ENCODE data around the gene SLC38A5. TPM values are rescaled to one million over a fixed set of nuclear protein-coding genes. Genes with fewer than 3 reads are reported as not detected.

Gene SLC38A5
- polyA plus RNA-seq, 2 of the 4 experiments (the other 2 are of a cell fraction), result 0.32 to 0.36 TPM

DNA sequence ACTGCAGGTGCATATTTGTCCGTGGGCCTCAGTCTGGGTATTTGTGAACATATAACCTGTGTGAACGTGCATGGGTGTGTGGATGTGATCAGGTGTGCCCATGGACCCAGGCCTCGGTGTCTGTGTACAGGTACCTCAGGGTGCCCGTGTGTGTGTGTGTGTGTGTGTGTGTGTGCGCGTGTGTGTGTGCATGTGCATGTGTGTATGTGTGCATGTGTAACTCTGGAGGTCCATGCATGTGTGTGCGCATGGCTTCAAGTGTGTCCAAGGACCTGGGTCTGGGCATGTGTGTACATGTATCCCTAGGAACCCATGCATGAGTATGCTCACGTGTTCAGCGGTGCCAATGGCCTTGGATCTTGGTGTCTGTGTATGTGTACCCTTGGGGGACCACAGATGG lies 21.7 kb upstream of the SLC38A5 start:
- DNase-seq (ENCODE audit: low read depth in 1 of 2, low spot score in 1 of 2) (no peak), FAIRE-seq (peak; percentile 61), ATAC-seq (no peak)
- TF ChIP-seq SMC3 (IDR thresholded peaks at IDR 0.05), result no peak
- no peak for TF ChIP-seq EHF (CRISPR knock-in tag; IDR thresholded peaks at IDR 0.05)
- no peak for TF ChIP-seq CBX2 (IDR thresholded peaks at IDR 0.05; ENCODE audit: borderline replicate concordance, low read depth)
- no peak for TF ChIP-seq ESRRA (IDR thresholded peaks at IDR 0.05; ENCODE audit: borderline replicate concordance, low read length)
- TF ChIP-seq, protein P1, sequence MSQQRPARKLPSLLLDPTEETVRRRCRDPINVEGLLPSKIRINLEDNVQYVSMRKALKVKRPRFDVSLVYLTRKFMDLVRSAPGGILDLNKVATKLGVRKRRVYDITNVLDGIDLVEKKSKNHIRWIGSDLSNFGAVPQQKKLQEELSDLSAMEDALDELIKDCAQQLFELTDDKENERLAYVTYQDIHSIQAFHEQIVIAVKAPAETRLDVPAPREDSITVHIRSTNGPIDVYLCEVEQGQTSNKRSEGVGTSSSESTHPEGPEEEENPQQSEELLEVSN (IDR thresholded peaks at IDR 0.05; ENCODE audit: borderline replicate concordance, low read depth), result no peak
- TF ChIP-seq, protein P2, sequence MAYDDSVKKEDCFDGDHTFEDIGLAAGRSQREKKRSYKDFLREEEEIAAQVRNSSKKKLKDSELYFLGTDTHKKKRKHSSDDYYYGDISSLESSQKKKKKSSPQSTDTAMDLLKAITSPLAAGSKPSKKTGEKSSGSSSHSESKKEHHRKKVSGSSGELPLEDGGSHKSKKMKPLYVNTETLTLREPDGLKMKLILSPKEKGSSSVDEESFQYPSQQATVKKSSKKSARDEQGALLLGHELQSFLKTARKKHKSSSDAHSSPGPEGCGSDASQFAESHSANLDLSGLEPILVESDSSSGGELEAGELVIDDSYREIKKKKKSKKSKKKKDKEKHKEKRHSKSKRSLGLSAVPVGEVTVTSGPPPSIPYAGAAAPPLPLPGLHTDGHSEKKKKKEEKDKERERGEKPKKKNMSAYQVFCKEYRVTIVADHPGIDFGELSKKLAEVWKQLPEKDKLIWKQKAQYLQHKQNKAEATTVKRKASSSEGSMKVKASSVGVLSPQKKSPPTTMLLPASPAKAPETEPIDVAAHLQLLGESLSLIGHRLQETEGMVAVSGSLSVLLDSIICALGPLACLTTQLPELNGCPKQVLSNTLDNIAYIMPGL (CRISPR knock-in tag; IDR thresholded peaks at IDR 0.05; ENCODE audit: borderline replicate concordance), result no peak
- no peak for TF ChIP-seq CEBPB (IDR thresholded peaks at IDR 0.05)
- CTCF ChIA-PET, result no interaction called here
- H3K9me3 ChIP-seq, result no peaks in the 10 kb centered on the region
- POLR2A ChIA-PET, result no interaction called here
- 79% methylated on average over 9 of the region's 9 CpGs for WGBS (ENCODE audit: missing lambda C conversion rate)
- H3K27ac ChIP-seq, result peak overlapping the region; percentile 44 to 70; a peak in 2 of 6 replicates
- H3K4me1 ChIP-seq, result peaks cover 11% of the 10 kb centered on the region; the same call in 2 of the 3 replicates
- H3K4me2 ChIP-seq, result peak overlapping the region; percentile 32; the same call in 1 of the 3 replicates
- no peak overlapping the region for H3K4me3 ChIP-seq

DNA sequence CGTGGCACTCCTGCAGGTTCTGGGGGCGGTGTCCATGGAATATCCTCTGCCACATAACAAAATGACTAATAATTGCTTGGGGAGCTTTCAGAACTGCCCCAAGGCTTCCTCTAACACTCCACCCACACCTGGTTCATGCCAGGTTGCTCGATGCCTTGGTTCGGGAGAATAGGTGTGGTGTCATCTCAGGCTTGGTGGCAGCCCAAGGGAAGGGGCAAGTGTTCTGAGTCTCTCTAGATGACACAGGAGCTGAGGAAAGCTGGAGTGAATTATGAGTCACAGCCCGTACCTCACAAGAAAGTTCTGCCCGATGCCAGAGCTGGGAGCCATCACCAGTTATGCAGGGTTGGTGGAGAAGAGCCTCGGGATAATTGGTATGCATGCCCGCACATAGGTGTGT lies 20.6 kb upstream of the SLC38A5 start:
- Histone ChIP-seq H3K4me3 (no peak overlapping the region), H3K27ac (no peak overlapping the region), H3K4me2 (no peak overlapping the region), H3K4me1 (peaks cover 11% of the 10 kb centered on the region; the same call in 2 of the 3 replicates), H3K9me3 (no peaks in the 10 kb centered on the region)
- WGBS (ENCODE audit: missing lambda C conversion rate), result 44% methylated on average over 6 of the region's 8 CpGs
- DNase-seq (ENCODE audit: low read depth in 1 of 2, low spot score in 1 of 2) (no peak), FAIRE-seq (no peak), ATAC-seq (0 out of 6 replicates have a peak, but pooled peaks of 1 of the 2 experiments have one; percentile 17)
- ChIA-PET POLR2A (no interaction called here), CTCF (interaction anchor here (0.5 to 1.6 kb wide), 2 partner anchors 16 to 1259 kb away, joined by 3 to 4 read pairs; no protein-coding TSS in a partner anchor)
- no peak for TF ChIP-seq EHMT2 (IDR thresholded peaks at IDR 0.05; ENCODE audit: low read depth)
- no peak for TF ChIP-seq MYC (IDR thresholded peaks at IDR 0.05; ENCODE audit: borderline replicate concordance, low read length)
- no peak for TF ChIP-seq ZFP36 (IDR thresholded peaks at IDR 0.05; ENCODE audit: borderline replicate concordance, partially characterized antibody)
- TF ChIP-seq, protein P2 (CRISPR knock-in tag; IDR thresholded peaks at IDR 0.05; ENCODE audit: borderline replicate concordance), result no peak
- TF ChIP-seq PHF8 (IDR thresholded peaks at IDR 0.05; ENCODE audit: borderline replicate concordance, low read depth), result no peak
- no peak for TF ChIP-seq HDAC2 (IDR thresholded peaks at IDR 0.05)
- no peak for TF ChIP-seq ESRRA (IDR thresholded peaks at IDR 0.05; ENCODE audit: borderline replicate concordance, low read length)

DNA sequence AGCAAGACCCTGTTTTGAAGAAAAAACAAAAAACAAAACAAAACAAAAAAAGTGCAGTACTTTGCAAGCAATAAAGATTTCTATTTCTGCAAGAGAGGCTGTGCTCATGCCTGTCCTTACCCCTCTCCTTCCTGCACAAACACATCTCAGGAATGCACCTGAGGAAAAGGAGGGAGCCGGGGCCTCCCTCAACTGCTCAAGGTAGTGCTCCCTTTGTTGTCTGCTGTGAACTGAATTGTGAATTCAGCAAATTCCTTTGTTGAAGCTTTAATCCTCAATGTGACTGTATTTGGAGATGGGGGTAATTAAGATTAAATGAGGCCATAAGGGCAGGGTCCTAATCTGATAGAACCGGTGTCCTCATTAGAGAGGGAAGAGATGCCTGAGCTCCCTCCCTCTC lies 19.8 kb upstream of the SLC38A5 start:
- no peak overlapping the region for H3K27ac ChIP-seq
- no peak overlapping the region for H3K4me3 ChIP-seq
- no peak for DNase-seq (ENCODE audit: low read depth in 1 of 2, low spot score in 1 of 2)
- no peak for FAIRE-seq
- no peaks in the 10 kb centered on the region for H3K9me3 ChIP-seq
- ChIA-PET CTCF (interaction anchor here (0.5 to 1.6 kb wide), 2 partner anchors 16 to 1258 kb away, joined by 3 to 4 read pairs; no protein-coding TSS in a partner anchor), POLR2A (no interaction called here)
- no peak overlapping the region for H3K4me2 ChIP-seq
- no peak for TF ChIP-seq MAFK (IDR thresholded peaks at IDR 0.05; ENCODE audit: partially characterized antibody)
- no peak for TF ChIP-seq HEYL (CRISPR knock-in tag; IDR thresholded peaks at IDR 0.05)
- TF ChIP-seq, protein P3, sequence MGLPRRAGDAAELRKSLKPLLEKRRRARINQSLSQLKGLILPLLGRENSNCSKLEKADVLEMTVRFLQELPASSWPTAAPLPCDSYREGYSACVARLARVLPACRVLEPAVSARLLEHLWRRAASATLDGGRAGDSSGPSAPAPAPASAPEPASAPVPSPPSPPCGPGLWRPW (IDR thresholded peaks at IDR 0.05), result no peak
- no peak for TF ChIP-seq JUN (IDR thresholded peaks at IDR 0.05)
- no peak for TF ChIP-seq RARB (CRISPR knock-in tag; IDR thresholded peaks at IDR 0.05)
- TF ChIP-seq, protein P4, sequence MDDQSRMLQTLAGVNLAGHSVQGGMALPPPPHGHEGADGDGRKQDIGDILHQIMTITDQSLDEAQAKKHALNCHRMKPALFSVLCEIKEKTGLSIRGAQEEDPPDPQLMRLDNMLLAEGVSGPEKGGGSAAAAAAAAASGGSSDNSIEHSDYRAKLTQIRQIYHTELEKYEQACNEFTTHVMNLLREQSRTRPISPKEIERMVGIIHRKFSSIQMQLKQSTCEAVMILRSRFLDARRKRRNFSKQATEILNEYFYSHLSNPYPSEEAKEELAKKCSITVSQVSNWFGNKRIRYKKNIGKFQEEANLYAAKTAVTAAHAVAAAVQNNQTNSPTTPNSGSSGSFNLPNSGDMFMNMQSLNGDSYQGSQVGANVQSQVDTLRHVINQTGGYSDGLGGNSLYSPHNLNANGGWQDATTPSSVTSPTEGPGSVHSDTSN (IDR thresholded peaks at IDR 0.05), result no peak
- TF ChIP-seq CHD4 (IDR thresholded peaks at IDR 0.05; ENCODE audit: borderline replicate concordance), result no peak
- no peak for TF ChIP-seq KDM5A (IDR thresholded peaks at IDR 0.05)
- no peak for TF ChIP-seq CBX2 (IDR thresholded peaks at IDR 0.05; ENCODE audit: borderline replicate concordance, low read depth)
- no peak for TF ChIP-seq NFE2L2 (conservative IDR thresholded peaks at IDR 0.05; ENCODE audit: low read length)
- no peak for TF ChIP-seq GATA3 (IDR thresholded peaks at IDR 0.05; ENCODE audit: borderline replicate concordance)
- H3K4me1 ChIP-seq, result peaks cover 11% of the 10 kb centered on the region; the same call in 2 of the 3 replicates
- ATAC-seq, result no peak
- 97% methylated on average over 2 of the region's 2 CpGs for WGBS (ENCODE audit: missing lambda C conversion rate)

Data from A549 (cell line).